ENCODE results near the gene KIAA1549. TPM values are rescaled to one million over a fixed set of nuclear protein-coding genes. Genes with fewer than 3 reads are reported as not detected.

KIAA1549 gene
- total RNA-seq, 2 donors from 2014 or later = 3.7 to 8.8 TPM

DNA sequence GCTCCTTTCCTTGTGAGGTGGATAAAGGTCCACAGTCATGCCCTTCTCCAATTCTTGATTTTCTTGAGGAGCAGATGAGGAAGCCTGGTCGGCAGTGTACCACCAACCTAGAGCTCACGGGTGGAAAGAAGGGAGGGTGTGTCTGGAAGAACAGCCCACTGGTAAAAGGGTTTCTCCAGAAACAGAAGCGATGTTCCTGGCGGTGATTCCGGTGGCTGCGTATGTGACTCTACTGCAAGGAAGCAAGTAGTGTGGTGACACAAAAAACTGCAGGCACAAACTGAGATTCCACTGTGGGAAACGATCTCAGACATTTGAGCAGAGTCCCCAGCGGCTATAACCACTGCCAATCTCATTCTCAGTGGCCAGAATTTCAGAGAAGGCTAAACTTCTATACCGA lies 117.3 kb downstream of the KIAA1549 start:
- H3K9me3 ChIP-seq = no peaks in the 10 kb centered on the region
- H3K4me1 ChIP-seq (replicated peaks) = no peaks in the 10 kb centered on the region
- intact Hi-C loops (cut with DNase I) = no loop called here
- no peak overlapping the region for H3K4me3 ChIP-seq
- DNase-seq (ENCODE audit: low spot score) = no peak
- H3K36me3 ChIP-seq = no peaks in the 10 kb centered on the region
- WGBS = 94% methylated on average over 9 of the region's 9 CpGs
- H3K27ac ChIP-seq = no peak overlapping the region
- TF ChIP-seq, protein P1, sequence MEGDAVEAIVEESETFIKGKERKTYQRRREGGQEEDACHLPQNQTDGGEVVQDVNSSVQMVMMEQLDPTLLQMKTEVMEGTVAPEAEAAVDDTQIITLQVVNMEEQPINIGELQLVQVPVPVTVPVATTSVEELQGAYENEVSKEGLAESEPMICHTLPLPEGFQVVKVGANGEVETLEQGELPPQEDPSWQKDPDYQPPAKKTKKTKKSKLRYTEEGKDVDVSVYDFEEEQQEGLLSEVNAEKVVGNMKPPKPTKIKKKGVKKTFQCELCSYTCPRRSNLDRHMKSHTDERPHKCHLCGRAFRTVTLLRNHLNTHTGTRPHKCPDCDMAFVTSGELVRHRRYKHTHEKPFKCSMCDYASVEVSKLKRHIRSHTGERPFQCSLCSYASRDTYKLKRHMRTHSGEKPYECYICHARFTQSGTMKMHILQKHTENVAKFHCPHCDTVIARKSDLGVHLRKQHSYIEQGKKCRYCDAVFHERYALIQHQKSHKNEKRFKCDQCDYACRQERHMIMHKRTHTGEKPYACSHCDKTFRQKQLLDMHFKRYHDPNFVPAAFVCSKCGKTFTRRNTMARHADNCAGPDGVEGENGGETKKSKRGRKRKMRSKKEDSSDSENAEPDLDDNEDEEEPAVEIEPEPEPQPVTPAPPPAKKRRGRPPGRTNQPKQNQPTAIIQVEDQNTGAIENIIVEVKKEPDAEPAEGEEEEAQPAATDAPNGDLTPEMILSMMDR (IDR thresholded peaks at IDR 0.05) = no peak
- TF ChIP-seq POLR2A (IDR thresholded peaks at IDR 0.05) (no peak), POLR2AphosphoS5 (IDR thresholded peaks at IDR 0.05) (no peak)
- no peaks in the 10 kb centered on the region for H3K27me3 ChIP-seq (replicated peaks; ENCODE audit: insufficient read depth)

DNA sequence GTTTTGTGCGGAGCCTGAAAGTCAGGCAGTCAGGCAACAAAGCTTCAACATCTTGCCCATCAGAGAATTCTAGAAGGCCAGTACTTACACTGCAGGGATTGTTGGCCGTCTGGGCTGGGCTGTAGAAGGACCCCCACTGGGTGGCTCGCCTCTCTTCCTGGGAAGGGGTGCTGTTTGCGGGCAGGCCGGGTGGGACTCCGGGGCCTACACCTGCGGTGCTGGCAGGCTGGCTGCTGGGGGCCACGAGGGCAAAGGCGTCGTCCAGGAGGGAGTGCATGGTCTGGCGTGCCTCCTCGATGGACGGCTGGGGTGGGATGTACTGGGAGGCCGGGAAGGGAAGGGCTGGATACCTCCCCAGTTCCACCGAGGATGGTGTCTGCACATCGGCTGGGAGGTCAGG lies 120.1 kb downstream of the KIAA1549 start:
- no peak overlapping the region for H3K27ac ChIP-seq
- H3K4me3 ChIP-seq = no peak overlapping the region
- H3K36me3 ChIP-seq = no peaks in the 10 kb centered on the region
- DNase-seq (ENCODE audit: low spot score) = no peak
- no peaks in the 10 kb centered on the region for H3K4me1 ChIP-seq (replicated peaks)
- TF ChIP-seq, protein P1 (IDR thresholded peaks at IDR 0.05) = no peak
- no peak for TF ChIP-seq POLR2A (IDR thresholded peaks at IDR 0.05)
- TF ChIP-seq POLR2AphosphoS5 (IDR thresholded peaks at IDR 0.05) = no peak
- H3K27me3 ChIP-seq (replicated peaks; ENCODE audit: insufficient read depth) = no peaks in the 10 kb centered on the region
- H3K9me3 ChIP-seq = no peaks in the 10 kb centered on the region
- WGBS = 98% methylated on average over 16 of the region's 16 CpGs
- intact Hi-C loops (cut with DNase I) = no loop called here

DNA sequence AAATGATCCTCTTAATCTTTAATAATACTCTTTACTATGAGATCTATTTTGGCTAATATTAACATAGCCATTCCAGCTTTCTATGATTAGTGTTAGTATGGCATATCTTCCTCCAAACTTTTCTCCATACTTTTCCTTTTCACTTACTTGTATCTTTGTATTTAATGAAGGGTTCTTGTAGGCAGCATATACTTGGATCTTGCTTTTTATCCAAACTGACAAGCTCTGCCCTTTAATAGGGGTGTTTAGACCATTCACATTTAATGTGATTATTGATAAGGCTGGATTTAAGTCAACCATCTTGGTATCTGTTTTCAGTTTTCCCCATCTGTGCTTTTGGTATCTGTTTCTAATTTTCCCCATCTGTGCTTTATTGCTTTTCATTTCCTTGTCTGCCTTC lies 123.5 kb downstream of the KIAA1549 start:
- H3K36me3 ChIP-seq = no peaks in the 10 kb centered on the region
- intact Hi-C loops (cut with DNase I) = no loop called here

DNA sequence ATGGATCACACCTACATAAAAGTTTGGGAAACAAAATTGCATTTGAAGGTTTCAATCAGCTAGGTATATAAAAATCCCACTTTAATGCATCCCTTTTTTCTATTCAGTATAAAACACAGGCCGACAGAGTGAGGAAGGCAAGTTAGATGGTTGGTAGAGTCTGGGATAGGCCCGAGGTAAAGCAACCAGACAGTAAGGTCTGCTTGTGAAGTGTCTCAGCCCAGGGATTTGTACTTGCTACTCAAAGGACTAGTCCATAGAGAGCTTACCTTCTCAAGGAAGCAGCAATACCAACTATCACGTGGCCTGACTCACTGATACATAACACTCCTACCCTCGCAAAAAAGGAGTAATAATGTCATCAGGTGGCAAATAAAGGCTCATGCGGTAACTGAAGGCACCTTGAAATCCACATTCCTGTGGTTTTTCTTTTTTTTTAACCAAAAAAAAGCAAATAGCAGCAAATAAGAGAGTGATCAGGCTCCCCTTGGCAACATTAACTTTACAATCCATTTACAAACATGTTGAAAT lies 127.0 kb downstream of the KIAA1549 start:
- no peaks in the 10 kb centered on the region for H3K9me3 ChIP-seq
- no peak overlapping the region for H3K4me3 ChIP-seq
- no peaks in the 10 kb centered on the region for H3K4me1 ChIP-seq (replicated peaks)
- H3K27me3 ChIP-seq (replicated peaks; ENCODE audit: insufficient read depth) = no peaks in the 10 kb centered on the region
- intact Hi-C loops (cut with DNase I) = no loop called here
- H3K27ac ChIP-seq = no peak overlapping the region
- WGBS = 72% methylated on average over 5 of the region's 5 CpGs
- no peak for DNase-seq (ENCODE audit: low spot score)
- H3K36me3 ChIP-seq = no peaks in the 10 kb centered on the region
- TF ChIP-seq, protein P1 (IDR thresholded peaks at IDR 0.05) = no peak
- TF ChIP-seq POLR2A (IDR thresholded peaks at IDR 0.05) = no peak

More for the DNA sequence above, 123.5 kb downstream of the KIAA1549 start:
- Histone ChIP-seq H3K4me1 (replicated peaks) (no peaks in the 10 kb centered on the region), H3K9me3 (no peaks in the 10 kb centered on the region), H3K27me3 (replicated peaks; ENCODE audit: insufficient read depth) (no peaks in the 10 kb centered on the region), H3K4me3 (no peak overlapping the region), H3K27ac (no peak overlapping the region)
- no peak for DNase-seq (ENCODE audit: low spot score)
- TF ChIP-seq, protein P1 (IDR thresholded peaks at IDR 0.05) = no peak
- TF ChIP-seq POLR2A (IDR thresholded peaks at IDR 0.05) = no peak
- TF ChIP-seq POLR2AphosphoS5 (IDR thresholded peaks at IDR 0.05) = no peak

DNA sequence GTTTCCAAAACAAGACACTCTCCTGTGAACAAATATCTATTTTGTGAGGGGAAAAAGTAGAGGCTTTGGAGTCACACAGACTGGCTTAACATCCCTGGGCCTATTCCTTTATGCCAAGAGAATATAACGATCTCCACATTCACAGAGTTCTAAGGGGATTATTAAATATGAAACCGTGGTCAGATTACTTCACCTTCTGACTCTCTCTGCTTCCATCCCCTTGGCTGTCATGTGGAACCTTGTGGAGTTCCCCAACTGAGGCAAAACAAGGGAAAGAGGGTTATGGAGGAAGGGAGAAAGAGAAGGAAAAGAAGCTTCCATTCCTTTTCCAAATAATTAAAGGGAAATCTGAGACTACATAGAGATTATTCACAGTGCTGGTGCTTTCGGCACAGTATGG lies 127.7 kb downstream of the KIAA1549 start:
- intact Hi-C loops (cut with DNase I) = no loop called here
- DNase-seq (ENCODE audit: low spot score) = no peak
- no peak overlapping the region for H3K27ac ChIP-seq
- H3K36me3 ChIP-seq = no peaks in the 10 kb centered on the region
- no peaks in the 10 kb centered on the region for H3K9me3 ChIP-seq
- H3K4me1 ChIP-seq (replicated peaks) = no peaks in the 10 kb centered on the region
- no peak overlapping the region for H3K4me3 ChIP-seq
- H3K27me3 ChIP-seq (replicated peaks; ENCODE audit: insufficient read depth) = no peaks in the 10 kb centered on the region
- 86% methylated on average over 3 of the region's 3 CpGs for WGBS
- TF ChIP-seq POLR2A (IDR thresholded peaks at IDR 0.05) = no peak
- TF ChIP-seq, protein P1 (IDR thresholded peaks at IDR 0.05) = no peak
- TF ChIP-seq POLR2AphosphoS5 (IDR thresholded peaks at IDR 0.05) = no peak
